Stomach (tissue), 4 donors: Measurements from ENCODE around the gene KRTAP4-5.
"Not testable (repeated sequence)": the region's sequence is repeated elsewhere in the genome, so short reads cannot be mapped to it uniquely, and the experiment has no call there.

Source experiments
- POLR2A ChIP-seq, 4 donors: fragments of 450-650 bp; IDR thresholded peaks; one replicate each; pipeline ENCODE4 v1.6.1; 2016; ENCODE audit warnings: antibody characterized with exemption in 4 of 4, control low read depth in 2 of 4, mild to moderate bottlenecking in 1 of 4, moderate library complexity in 1 of 4
- POLR2AphosphoS5 ChIP-seq, 3 donors: sonication (generic); formaldehyde crosslinking; IDR thresholded peaks; one replicate each; pipeline ENCODE4 v1.6.1; 2016; ENCODE audit warnings: antibody characterized with exemption in 3 of 3
- TF ChIP-seq, protein P1 (sequence below), 7 experiments: fragments of 450-650 bp in 4 of 7; fragments of 200-600 bp in 3 of 7; sonication (generic) in 3 of 7; IDR thresholded peaks; one replicate each; pipeline ENCODE4 v1.5.1; 2016 to 2019; ENCODE audit warnings: antibody characterized with exemption in 7 of 7, control low read depth in 2 of 7, mild to moderate bottlenecking in 1 of 7

GRCh38 chr17:41139865-41140264 lies 9.8 kb downstream of the KRTAP4-5 start:
- TF ChIP-seq POLR2A, POLR2AphosphoS5 (IDR thresholded peaks at IDR 0.05): not testable (repeated sequence)
- TF ChIP-seq, protein P1, sequence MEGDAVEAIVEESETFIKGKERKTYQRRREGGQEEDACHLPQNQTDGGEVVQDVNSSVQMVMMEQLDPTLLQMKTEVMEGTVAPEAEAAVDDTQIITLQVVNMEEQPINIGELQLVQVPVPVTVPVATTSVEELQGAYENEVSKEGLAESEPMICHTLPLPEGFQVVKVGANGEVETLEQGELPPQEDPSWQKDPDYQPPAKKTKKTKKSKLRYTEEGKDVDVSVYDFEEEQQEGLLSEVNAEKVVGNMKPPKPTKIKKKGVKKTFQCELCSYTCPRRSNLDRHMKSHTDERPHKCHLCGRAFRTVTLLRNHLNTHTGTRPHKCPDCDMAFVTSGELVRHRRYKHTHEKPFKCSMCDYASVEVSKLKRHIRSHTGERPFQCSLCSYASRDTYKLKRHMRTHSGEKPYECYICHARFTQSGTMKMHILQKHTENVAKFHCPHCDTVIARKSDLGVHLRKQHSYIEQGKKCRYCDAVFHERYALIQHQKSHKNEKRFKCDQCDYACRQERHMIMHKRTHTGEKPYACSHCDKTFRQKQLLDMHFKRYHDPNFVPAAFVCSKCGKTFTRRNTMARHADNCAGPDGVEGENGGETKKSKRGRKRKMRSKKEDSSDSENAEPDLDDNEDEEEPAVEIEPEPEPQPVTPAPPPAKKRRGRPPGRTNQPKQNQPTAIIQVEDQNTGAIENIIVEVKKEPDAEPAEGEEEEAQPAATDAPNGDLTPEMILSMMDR (IDR thresholded peaks at IDR 0.05): not testable (repeated sequence)
